CD8-positive, alpha-beta memory T cell (primary cell): ENCODE results near the gene TNFRSF18. TPM values are rescaled to one million over a fixed set of nuclear protein-coding genes. Genes with fewer than 3 reads are reported as not detected.

Experiments
- CTCF ChIA-PET: fragments of 350-600 bp; sonication (Branson Sonifier 250); formaldehyde crosslinking; loops from one replicate; lab custom pipeline; 2021; ENCODE audit warnings: antibody characterized with exemption; lab: Charles Lee
- POLR2A ChIA-PET: fragments of 350-600 bp; sonication (Branson Sonifier 250); formaldehyde crosslinking; loops from one replicate; lab custom pipeline; 2021; ENCODE audit warnings: antibody characterized with exemption; lab: Charles Lee
- DNase-seq, 5 donors: peaks; one replicate each; pipeline versions ENCODE4 v3.0.0 to v3.0.0-alpha.2; 2020 to 2022; ENCODE audit warnings: mixed read lengths in 1 of 5
- H3K27ac ChIP-seq: one replicate; pipeline ENCODE4 v1.7.0; 2013; ENCODE audit warnings: low read depth, mild to moderate bottlenecking, low read length, moderate library complexity
- H3K27me3 ChIP-seq: 2 replicates; pipeline ENCODE4 v1.7.0; 2013; ENCODE audit warnings: low read length, mild to moderate bottlenecking; ENCODE audit not compliant: insufficient read depth, poor library complexity, severe bottlenecking
- H3K36me3 ChIP-seq: 2 replicates; pipeline ENCODE4 v1.7.0; 2013; ENCODE audit warnings: mild to moderate bottlenecking, low read length, moderate library complexity; ENCODE audit not compliant: insufficient read depth
- H3K4me1 ChIP-seq: 2 replicates; pipeline ENCODE4 v1.7.0; 2013; ENCODE audit warnings: mild to moderate bottlenecking, low read length, moderate library complexity; ENCODE audit not compliant: insufficient read depth
- H3K4me3 ChIP-seq: 2 replicates; pipeline ENCODE4 v1.7.0; 2013; ENCODE audit warnings: mild to moderate bottlenecking, low read length
- H3K9me3 ChIP-seq: 2 replicates; pipeline ENCODE4 v1.7.0; 2013; ENCODE audit warnings: mild to moderate bottlenecking, low read length
- H3K27ac Mint-ChIP-seq, 8 donors: one replicate each; pipeline ENCODE4 v1.8.0; 2020 to 2021; ENCODE audit warnings: mixed read lengths in 8 of 8, mild to moderate bottlenecking in 6 of 8, inconsistent platforms in 3 of 8, moderate library complexity in 3 of 8
- H3K27me3 Mint-ChIP-seq, 2 donors: one replicate each; pipeline ENCODE4 v1.8.0; 2020 to 2021; ENCODE audit warnings: mixed read lengths in 2 of 2, mild to moderate bottlenecking in 1 of 2, moderate library complexity in 1 of 2
- H3K36me3 Mint-ChIP-seq, 3 donors: one replicate each; pipeline ENCODE4 v1.8.0; 2020 to 2021; ENCODE audit warnings: mixed read lengths in 3 of 3, inconsistent platforms in 1 of 3, mild to moderate bottlenecking in 1 of 3
- H3K4me1 Mint-ChIP-seq, 3 donors: one replicate each; pipeline ENCODE4 v1.8.0; 2020 to 2021; ENCODE audit warnings: mixed read lengths in 3 of 3, inconsistent platforms in 1 of 3, mild to moderate bottlenecking in 1 of 3
- H3K4me3 Mint-ChIP-seq, 7 donors: one replicate each; pipeline ENCODE4 v1.8.0; 2020 to 2021; ENCODE audit warnings: mixed read lengths in 7 of 7, mild to moderate bottlenecking in 6 of 7, moderate library complexity in 4 of 7, inconsistent platforms in 2 of 7
- H3K9me3 Mint-ChIP-seq, 5 donors: one replicate each; pipeline ENCODE4 v1.8.0; 2020 to 2022; ENCODE audit warnings: mixed read lengths in 5 of 5, mild to moderate bottlenecking in 3 of 5, moderate library complexity in 2 of 5, inconsistent platforms in 1 of 5
- polyA plus RNA-seq: library from polyadenylated mRNA; unstranded; fragments of 300-500 nt; fragmentation: Illumina TruSeq; gene quantifications from one replicate; pipeline ENCODE4 v1.2.3, GENCODE V29; 2021
- total RNA-seq, 2 experiments: library from RNA; stranded (reverse); gene quantifications; one replicate each; pipeline ENCODE4 v1.2.3, GENCODE V29; 2021

The TNFRSF18 gene
- total and polyA plus RNA-seq, 3 experiments from 2014 or later, result 2.0 to 97.1 (median 91.0) TPM

- Mint-ChIP-seq H3K27me3 (peaks cover 1 to 7% of the 10 kb centered on the region in 2 donors), H3K27ac (peak overlapping the region in 1 of 8 donors; percentile 9), H3K4me3 (no peak overlapping the region), H3K9me3 (no peaks in the 10 kb centered on the region), H3K4me1 (no peaks in the 10 kb centered on the region), H3K36me3 (no peaks in the 10 kb centered on the region)
- ChIA-PET POLR2A (no interaction called here), CTCF (no interaction called here)
- H3K9me3 ChIP-seq, result no peaks in the 10 kb centered on the region
- no peaks in the 10 kb centered on the region for H3K36me3 ChIP-seq
- H3K27ac ChIP-seq, result no peak overlapping the region
- no peak overlapping the region for H3K4me3 ChIP-seq
- DNase-seq, result peak in 2 of 5 donors; percentile 0 to 46
- peaks cover 3% of the 10 kb centered on the region for H3K27me3 ChIP-seq
- H3K4me1 ChIP-seq, result no peaks in the 10 kb centered on the region
Measured at GRCh38 chr1:1185101-1185765, 21.2 kb downstream of the TNFRSF18 start.

DNA sequence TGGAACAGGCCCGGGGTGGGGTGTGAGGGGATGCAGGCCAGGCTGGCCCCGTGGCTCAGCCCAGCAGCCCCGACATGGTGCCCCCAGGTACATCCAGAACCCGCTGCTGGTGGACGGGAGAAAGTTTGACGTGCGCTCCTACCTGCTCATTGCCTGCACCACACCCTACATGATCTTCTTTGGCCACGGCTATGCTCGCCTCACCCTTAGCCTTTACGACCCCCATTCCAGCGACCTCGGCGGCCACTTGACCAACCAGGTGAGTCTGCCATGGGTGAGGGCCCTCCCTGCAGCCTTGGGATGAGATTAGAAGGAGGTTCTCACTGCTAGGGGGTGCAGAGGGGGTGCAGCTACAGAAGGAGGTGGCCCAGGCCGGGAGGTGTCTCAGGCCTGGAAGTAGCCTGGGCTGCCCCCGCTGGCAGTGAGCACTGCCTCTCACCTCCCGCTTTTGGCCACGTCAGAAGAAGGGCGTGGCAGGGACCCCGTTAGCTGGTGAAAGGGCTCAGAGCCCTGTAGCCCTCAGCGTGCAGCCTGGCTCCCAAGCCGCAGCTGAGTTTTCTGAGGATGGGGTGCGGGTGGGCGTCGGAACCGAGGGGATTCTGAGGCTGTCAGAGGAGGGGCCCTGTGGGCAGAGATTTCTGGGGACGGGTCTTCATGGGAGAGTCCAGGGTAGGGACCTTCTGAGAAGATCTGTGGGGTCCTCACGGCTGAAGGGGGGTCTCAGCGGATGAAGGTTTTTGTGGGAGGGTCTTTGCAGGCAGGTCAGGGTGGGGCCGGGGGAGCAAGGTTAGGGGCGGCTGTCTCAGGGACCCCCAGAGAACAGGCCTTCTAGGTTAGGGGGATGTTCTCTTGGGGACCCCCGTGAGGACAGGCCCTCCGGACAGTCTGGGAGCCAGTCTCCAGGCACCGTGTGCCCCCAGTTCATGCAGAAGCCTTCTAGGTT, 22.3 kb downstream of the TNFRSF18 start:
- Mint-ChIP-seq H3K9me3 (no peaks in the 10 kb centered on the region), H3K27me3 (peaks cover 1 to 7% of the 10 kb centered on the region in 2 donors), H3K4me3 (no peak overlapping the region), H3K36me3 (no peaks in the 10 kb centered on the region), H3K27ac (no peak overlapping the region), H3K4me1 (no peaks in the 10 kb centered on the region)
- Histone ChIP-seq H3K4me1 (no peaks in the 10 kb centered on the region), H3K4me3 (no peak overlapping the region), H3K36me3 (no peaks in the 10 kb centered on the region), H3K27ac (no peak overlapping the region), H3K9me3 (no peaks in the 10 kb centered on the region), H3K27me3 (peaks cover 3% of the 10 kb centered on the region)
- ChIA-PET CTCF (no interaction called here), POLR2A (no interaction called here)
- peak in 2 of 5 donors; percentile 0 to 34 for DNase-seq

- POLR2A ChIA-PET, result no interaction called here
Measured at GRCh38 chr1:1183221-1183747, 23.1 kb downstream of the TNFRSF18 start.

GRCh38 chr1:1182491-1183220, 23.7 kb downstream of the TNFRSF18 start:
- H3K4me1 ChIP-seq, result no peaks in the 10 kb centered on the region
- Mint-ChIP-seq H3K27ac (no peak overlapping the region), H3K9me3 (no peaks in the 10 kb centered on the region), H3K27me3 (peaks cover 1 to 7% of the 10 kb centered on the region in 2 donors), H3K36me3 (no peaks in the 10 kb centered on the region), H3K4me3 (no peak overlapping the region), H3K4me1 (no peaks in the 10 kb centered on the region)
- no peak overlapping the region for H3K27ac ChIP-seq
- peaks cover 3% of the 10 kb centered on the region for H3K27me3 ChIP-seq
- peak in 3 of 5 donors; percentile 0 to 39 (median 1) for DNase-seq
- H3K9me3 ChIP-seq, result no peaks in the 10 kb centered on the region
- H3K36me3 ChIP-seq, result no peaks in the 10 kb centered on the region
- ChIA-PET CTCF (no interaction called here), POLR2A (no interaction called here)
- no peak overlapping the region for H3K4me3 ChIP-seq

More at GRCh38 chr1:1183221-1183747, 23.1 kb downstream of the TNFRSF18 start:
- DNase-seq, result peak in 2 of 5 donors; percentile 0 to 1
- Histone ChIP-seq H3K36me3 (no peaks in the 10 kb centered on the region), H3K27me3 (peaks cover 3% of the 10 kb centered on the region), H3K4me3 (no peak overlapping the region), H3K9me3 (no peaks in the 10 kb centered on the region), H3K27ac (no peak overlapping the region), H3K4me1 (no peaks in the 10 kb centered on the region)
- Mint-ChIP-seq H3K27me3 (peaks cover 1 to 7% of the 10 kb centered on the region in 2 donors), H3K4me1 (no peaks in the 10 kb centered on the region), H3K36me3 (no peaks in the 10 kb centered on the region), H3K27ac (peak overlapping the region in 1 of 8 donors; percentile 38), H3K9me3 (no peaks in the 10 kb centered on the region), H3K4me3 (no peak overlapping the region)
- CTCF ChIA-PET, result no interaction called here

DNA sequence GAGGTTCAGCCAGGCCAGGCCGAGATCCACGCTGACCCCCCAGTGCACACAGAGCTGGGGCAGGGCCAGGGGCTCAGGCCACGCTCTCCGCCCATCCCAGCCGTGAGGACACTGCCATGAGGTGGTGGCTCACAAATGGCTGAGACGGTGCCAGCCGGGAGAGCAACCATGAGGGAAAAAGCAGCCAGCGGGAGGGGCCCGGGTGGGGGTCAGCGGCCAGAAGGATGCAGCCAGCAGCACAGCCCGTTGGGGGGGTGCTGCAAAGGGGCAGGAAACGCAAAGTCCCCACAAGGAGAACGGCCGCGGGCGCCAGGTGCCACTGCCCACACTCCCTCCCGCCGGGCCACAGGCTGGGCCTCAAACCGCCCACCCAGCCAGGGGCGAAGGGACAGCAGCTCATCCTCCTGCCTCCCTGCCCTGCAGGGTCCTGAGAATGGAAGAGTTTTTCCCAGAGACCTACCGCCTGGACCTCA, 24.4 kb downstream of the TNFRSF18 start:
- no peak overlapping the region for H3K27ac Mint-ChIP-seq
- ChIA-PET POLR2A (no interaction called here), CTCF (no interaction called here)
- no peaks in the 10 kb centered on the region for H3K36me3 Mint-ChIP-seq
- no peak overlapping the region for H3K4me3 Mint-ChIP-seq
- peaks cover 3 to 10% of the 10 kb centered on the region in 2 donors for H3K27me3 Mint-ChIP-seq
- H3K4me1 Mint-ChIP-seq, result peaks cover 0 to 1% (median 0%) of the 10 kb centered on the region in 3 donors
- H3K4me3 ChIP-seq, result no peak overlapping the region
- H3K36me3 ChIP-seq, result no peaks in the 10 kb centered on the region
- H3K9me3 ChIP-seq, result no peaks in the 10 kb centered on the region
- H3K4me1 ChIP-seq, result no peaks in the 10 kb centered on the region
- no peaks in the 10 kb centered on the region for H3K9me3 Mint-ChIP-seq
- H3K27me3 ChIP-seq, result peaks cover 3% of the 10 kb centered on the region
- no peak overlapping the region for H3K27ac ChIP-seq
- DNase-seq, result peak in 2 of 5 donors; percentile 0

- Histone ChIP-seq H3K4me3 (no peak overlapping the region), H3K4me1 (no peaks in the 10 kb centered on the region), H3K27me3 (peaks cover 3% of the 10 kb centered on the region), H3K9me3 (no peaks in the 10 kb centered on the region), H3K27ac (no peak overlapping the region), H3K36me3 (no peaks in the 10 kb centered on the region)
- POLR2A ChIA-PET, result no interaction called here
- Mint-ChIP-seq H3K9me3 (no peaks in the 10 kb centered on the region), H3K27ac (peak overlapping the region in 1 of 8 donors; percentile 47), H3K4me3 (no peak overlapping the region), H3K4me1 (peaks cover 0 to 4% (median 0%) of the 10 kb centered on the region in 3 donors), H3K36me3 (no peaks in the 10 kb centered on the region), H3K27me3 (peaks cover 8 to 11% of the 10 kb centered on the region in 2 donors)
- DNase-seq, result peak in 2 of 5 donors; percentile 1 to 40
- CTCF ChIA-PET, result interaction anchor here (0.9 kb wide), 1 partner anchor 59 kb away, joined by 3 read pairs; no protein-coding TSS in a partner anchor
Measured at GRCh38 chr1:1181129-1181937, 25.1 kb downstream of the TNFRSF18 start.
